NK-92 treated with Interleukin-12 subunit alpha and Interleukin-12 subunit beta, amount 100 ng/mL, for 24 hours (cell line): ENCODE measurements around the gene AKAP7.
"Not testable (repeated sequence)": the region's sequence is repeated elsewhere in the genome, so short reads cannot be mapped to it uniquely, and the experiment has no call there.

Source experiments
- DNase-seq: peaks from one replicate; lab custom pipeline; 2025; lab: John Stamatoyannopoulos, UW

The AKAP7 gene

GRCh38 chr6:131292145-131292938 lies 157.1 kb downstream of the AKAP7 start:
- DNase-seq: no peak

DNA sequence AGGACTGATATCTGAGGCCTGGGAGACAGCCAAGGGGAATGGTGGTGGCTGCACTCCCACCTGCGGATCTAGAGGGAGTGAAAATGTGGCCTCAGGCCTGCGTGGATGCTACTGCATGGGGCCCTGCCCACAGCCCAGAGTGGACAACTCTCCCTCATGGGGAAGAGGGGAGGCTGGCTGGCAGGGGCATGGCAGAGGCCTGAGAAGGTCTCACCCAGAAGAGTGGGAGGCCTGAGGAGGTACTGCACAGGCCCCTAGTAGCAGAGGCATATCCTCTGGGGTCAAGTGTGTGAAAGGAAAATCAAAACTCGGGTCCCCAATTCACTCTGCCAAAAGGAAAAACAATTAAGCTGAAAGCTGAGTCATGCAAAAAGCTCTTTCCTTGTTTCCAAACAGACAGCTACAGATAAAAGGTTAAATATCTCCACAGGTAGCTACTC lies 158.2 kb downstream of the AKAP7 start:
- no peak for DNase-seq

- DNase-seq: no peak
Measured at GRCh38 chr6:131295081-131295480, 159.8 kb downstream of the AKAP7 start.

- DNase-seq: not testable (repeated sequence)
Measured at GRCh38 chr6:131300826-131301225, 165.6 kb downstream of the AKAP7 start.

DNA sequence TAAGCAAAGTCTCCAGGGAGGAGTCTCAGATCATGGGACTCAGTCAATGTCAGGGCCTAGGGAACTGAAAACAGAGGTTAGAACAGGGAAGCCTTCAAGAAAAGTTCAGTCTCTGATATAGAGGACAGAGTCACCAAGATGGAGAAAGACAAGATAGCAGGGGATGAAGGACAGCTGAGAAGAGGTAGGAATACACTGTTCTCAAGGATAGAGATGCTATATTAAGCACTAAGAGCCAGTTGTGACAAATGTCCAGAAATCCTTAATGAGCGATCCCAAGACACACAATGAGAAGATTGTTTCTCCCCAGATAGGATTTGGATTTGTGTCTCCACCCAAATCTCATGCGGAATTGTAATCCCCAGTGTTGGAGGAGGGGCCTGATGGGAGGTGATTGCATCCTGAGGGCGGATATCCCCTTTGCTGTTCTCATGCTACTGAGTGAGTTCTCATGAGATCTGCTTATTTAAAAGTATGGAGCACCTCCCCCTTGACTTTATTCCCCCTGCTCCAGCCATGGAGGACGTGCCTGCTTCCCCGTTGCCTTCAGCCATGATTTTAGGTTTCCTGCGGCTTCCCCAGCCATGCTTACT lies 168.2 kb downstream of the AKAP7 start:
- DNase-seq: no peak

- DNase-seq: no peak
Measured at GRCh38 chr6:131305037-131305850, 170.0 kb downstream of the AKAP7 start.

- no peak for DNase-seq
Measured at GRCh38 chr6:131309437-131309836, 174.2 kb downstream of the AKAP7 start.

- DNase-seq: no peak
Measured at GRCh38 chr6:131314838-131315237, 179.6 kb downstream of the AKAP7 start.

DNA sequence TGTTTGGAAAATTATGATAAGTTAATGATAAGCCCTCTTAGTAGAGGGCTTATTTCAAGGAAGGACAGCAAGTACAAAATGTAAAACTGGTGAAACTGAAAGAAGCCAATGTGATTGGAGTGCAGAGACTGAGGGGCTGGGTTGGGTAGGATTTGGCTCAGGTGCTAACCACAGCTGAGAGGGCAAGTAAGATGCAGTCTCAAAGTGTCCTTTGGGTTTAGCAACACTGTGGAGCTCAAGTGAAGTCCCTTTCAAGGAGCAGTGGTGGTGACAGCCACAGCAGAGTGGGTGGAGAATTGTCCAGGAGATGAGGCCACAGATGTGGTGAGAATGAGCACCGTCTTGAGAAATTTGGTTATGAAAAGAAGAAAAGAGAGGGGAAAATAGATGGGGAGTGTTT lies 181.4 kb downstream of the AKAP7 start:
- no peak for DNase-seq

DNA sequence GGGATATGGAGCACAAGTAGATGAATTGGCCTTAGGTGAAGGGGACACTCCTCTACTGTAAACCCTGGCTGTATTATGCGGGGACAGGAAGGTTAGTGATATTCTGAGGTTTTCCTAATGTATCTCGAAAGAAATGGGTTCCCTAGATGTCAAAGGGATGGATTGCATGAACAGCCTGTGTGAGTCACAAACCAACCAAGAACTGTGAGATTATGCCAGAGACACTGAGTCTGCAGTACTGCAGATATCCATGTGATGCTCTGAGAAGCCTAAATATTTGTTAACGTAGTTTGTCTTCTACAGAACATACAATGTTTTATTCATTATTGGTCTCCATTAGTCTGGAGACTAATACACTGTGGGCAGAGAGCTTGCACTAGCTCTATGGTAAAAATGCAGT lies 182.2 kb downstream of the AKAP7 start:
- DNase-seq: no peak

- no peak for DNase-seq
Measured at GRCh38 chr6:131321589-131321988, 186.3 kb downstream of the AKAP7 start.

DNA sequence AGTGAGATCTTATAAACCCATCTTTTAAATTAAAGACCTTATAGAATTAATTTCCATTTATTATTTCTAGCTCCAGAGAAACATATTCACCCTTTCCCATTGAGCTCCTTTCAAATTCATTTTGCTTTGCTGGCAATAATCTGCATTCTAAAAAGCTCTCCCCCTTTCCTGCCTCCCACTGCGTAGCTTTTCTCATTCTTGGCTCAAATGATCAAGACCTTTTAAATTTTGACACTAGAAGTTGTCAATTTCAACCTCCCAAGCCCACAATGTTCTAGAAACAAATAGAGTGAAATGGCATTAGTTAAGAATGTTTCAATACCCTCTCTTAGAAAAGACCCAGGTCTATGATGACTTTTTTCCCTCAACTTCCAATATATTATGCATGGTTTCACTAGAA lies 186.9 kb downstream of the AKAP7 start:
- DNase-seq: no peak

DNA sequence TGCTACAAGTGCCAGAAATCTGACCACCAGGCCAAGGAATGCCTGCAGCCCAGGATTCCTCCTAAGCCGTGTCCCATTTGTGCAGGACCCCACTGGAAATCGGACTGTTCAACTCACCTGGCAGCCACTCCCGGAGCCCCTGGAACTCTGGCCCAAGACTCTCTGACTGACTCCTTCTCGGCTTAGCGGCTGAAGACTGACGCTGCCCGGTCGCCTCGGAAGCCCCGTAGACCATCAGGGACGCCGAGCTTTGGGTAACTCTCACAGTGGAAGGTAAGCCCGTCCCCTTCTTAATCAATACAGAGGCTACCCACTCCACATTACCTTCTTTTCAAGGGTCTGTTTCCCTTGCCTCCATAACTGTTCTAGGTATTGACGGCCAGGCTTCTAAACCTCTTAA lies 190.4 kb downstream of the AKAP7 start:
- not testable (repeated sequence) for DNase-seq

GRCh38 chr6:131328727-131329126 lies 193.5 kb downstream of the AKAP7 start:
- DNase-seq: not testable (repeated sequence)

DNA sequence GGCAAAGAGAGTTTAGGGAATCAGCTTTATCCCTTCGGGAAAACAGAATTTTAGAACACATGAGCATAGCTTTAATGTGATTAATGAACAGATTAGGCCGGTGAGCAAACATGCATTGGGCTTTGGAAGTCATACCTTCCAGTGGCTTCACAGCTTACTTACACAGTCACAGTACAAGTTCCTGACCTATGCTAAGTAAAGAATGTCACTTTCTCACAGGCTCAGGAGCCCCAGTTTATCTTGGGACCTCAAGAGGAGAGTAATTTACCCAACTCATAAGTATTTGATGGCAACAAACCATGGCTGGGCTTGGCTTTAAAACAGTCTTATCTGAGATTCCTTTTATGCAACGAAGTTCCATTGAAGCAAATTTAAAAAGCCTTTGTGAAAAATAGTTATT lies 195.9 kb downstream of the AKAP7 start:
- no peak for DNase-seq

- no peak for DNase-seq
Measured at GRCh38 chr6:131331873-131332781, 196.9 kb downstream of the AKAP7 start.
